Measurements from ENCODE around the gene UNC13C.

Gene UNC13C

GRCh38 chr15:54109014-54109413, 130.8 kb downstream of the UNC13C start:
- no peak for DNase-seq (ENCODE audit: low read depth in 2 of 2)

- DNase-seq (ENCODE audit: low read depth in 2 of 2), result no peak
Measured at GRCh38 chr15:54119051-54119450, 140.8 kb downstream of the UNC13C start.

- no peak for DNase-seq (ENCODE audit: low read depth in 2 of 2)
Measured at GRCh38 chr15:54120949-54121463, 142.8 kb downstream of the UNC13C start.

- no peak for DNase-seq (ENCODE audit: low read depth in 2 of 2)
Measured at GRCh38 chr15:54127574-54127973, 149.3 kb downstream of the UNC13C start.

- DNase-seq (ENCODE audit: low read depth in 2 of 2), result no peak
Measured at GRCh38 chr15:54131410-54131809, 153.2 kb downstream of the UNC13C start.

GRCh38 chr15:54149115-54149531, 170.9 kb downstream of the UNC13C start:
- DNase-seq (ENCODE audit: low read depth in 2 of 2), result no peak

GRCh38 chr15:54150255-54150654, 172.0 kb downstream of the UNC13C start:
- DNase-seq (ENCODE audit: low read depth in 2 of 2), result no peak

GRCh38 chr15:54159012-54159411, 180.8 kb downstream of the UNC13C start:
- DNase-seq (ENCODE audit: low read depth in 2 of 2), result no peak

GRCh38 chr15:54187325-54187724, 209.1 kb downstream of the UNC13C start:
- no peak for DNase-seq (ENCODE audit: low read depth in 2 of 2)

GRCh38 chr15:54197995-54198394, 219.8 kb downstream of the UNC13C start:
- no peak for DNase-seq (ENCODE audit: low read depth in 2 of 2)

- no peak for DNase-seq (ENCODE audit: low read depth in 2 of 2)
Measured at GRCh38 chr15:54206586-54207321, 228.5 kb downstream of the UNC13C start.

GRCh38 chr15:54208786-54209185, 230.5 kb downstream of the UNC13C start:
- no peak for DNase-seq (ENCODE audit: low read depth in 2 of 2)

- no peak for DNase-seq (ENCODE audit: low read depth in 2 of 2)
Measured at GRCh38 chr15:54212635-54213034, 234.4 kb downstream of the UNC13C start.

GRCh38 chr15:54226455-54226854, 248.2 kb downstream of the UNC13C start:
- DNase-seq (ENCODE audit: low read depth in 2 of 2), result no peak

- no peak for DNase-seq (ENCODE audit: low read depth in 2 of 2)
Measured at GRCh38 chr15:54227569-54227968, 249.3 kb downstream of the UNC13C start.

- no peak for DNase-seq (ENCODE audit: low read depth in 2 of 2)
Measured at GRCh38 chr15:54250326-54250725, 272.1 kb downstream of the UNC13C start.

- no peak for DNase-seq (ENCODE audit: low read depth in 2 of 2)
Measured at GRCh38 chr15:54256190-54256589, 277.9 kb downstream of the UNC13C start.

- no peak for DNase-seq (ENCODE audit: low read depth in 2 of 2)
Measured at GRCh38 chr15:54273928-54274327, 295.7 kb downstream of the UNC13C start.

- DNase-seq (ENCODE audit: low read depth in 2 of 2), result no peak
Measured at GRCh38 chr15:54277834-54278233, 299.6 kb downstream of the UNC13C start.

GRCh38 chr15:54280726-54281125, 302.5 kb downstream of the UNC13C start:
- DNase-seq (ENCODE audit: low read depth in 2 of 2), result no peak

GRCh38 chr15:54282228-54282836, 304.1 kb downstream of the UNC13C start:
- DNase-seq (ENCODE audit: low read depth in 2 of 2), result no peak

GRCh38 chr15:54288049-54288448, 309.8 kb downstream of the UNC13C start:
- no peak for DNase-seq (ENCODE audit: low read depth in 2 of 2)

GRCh38 chr15:54289590-54290136, 311.4 kb downstream of the UNC13C start:
- no peak for DNase-seq (ENCODE audit: low read depth in 2 of 2)

Data from stimulated activated CD4-positive, alpha-beta T cell treated with anti-CD3 and anti-CD28 coated beads, Interleukin-15, amount 100 ng/mL, for 48 hours (primary cell).